ENCODE measurements around the gene PSEN1.

GRCh38 chr14:73239393-73240241 is 103.3 kb downstream of the PSEN1 start:
- TF ChIP-seq POLR2A (IDR thresholded peaks at IDR 0.05; ENCODE audit: low read depth, low read length) (no peak), TAF1 (IDR thresholded peaks at IDR 0.05; ENCODE audit: low read depth, low read length) (no peak), PAX5 (IDR thresholded peaks at IDR 0.05; ENCODE audit: insufficient read depth, low read length, severe bottlenecking) (no peak)

Measured in GM12891 (cell line).